ENCODE measurements around the gene SAP30BP. TPM values are rescaled to one million over a fixed set of nuclear protein-coding genes. Genes with fewer than 3 reads are reported as not detected.
A peak's percentile ranks its signal among the peaks of the same experiment; 100 is the strongest.

SAP30BP gene
- total and polyA plus RNA-seq, 2 of the 13 experiments (the other 11 are each of a cell fraction or from before 2014, with no cell fraction given) = 67.7 to 99.4 TPM

- no peak for TF ChIP-seq ZNF609 (CRISPR knock-in tag; IDR thresholded peaks at IDR 0.05; ENCODE audit: borderline replicate concordance)
- TF ChIP-seq, protein P1, sequence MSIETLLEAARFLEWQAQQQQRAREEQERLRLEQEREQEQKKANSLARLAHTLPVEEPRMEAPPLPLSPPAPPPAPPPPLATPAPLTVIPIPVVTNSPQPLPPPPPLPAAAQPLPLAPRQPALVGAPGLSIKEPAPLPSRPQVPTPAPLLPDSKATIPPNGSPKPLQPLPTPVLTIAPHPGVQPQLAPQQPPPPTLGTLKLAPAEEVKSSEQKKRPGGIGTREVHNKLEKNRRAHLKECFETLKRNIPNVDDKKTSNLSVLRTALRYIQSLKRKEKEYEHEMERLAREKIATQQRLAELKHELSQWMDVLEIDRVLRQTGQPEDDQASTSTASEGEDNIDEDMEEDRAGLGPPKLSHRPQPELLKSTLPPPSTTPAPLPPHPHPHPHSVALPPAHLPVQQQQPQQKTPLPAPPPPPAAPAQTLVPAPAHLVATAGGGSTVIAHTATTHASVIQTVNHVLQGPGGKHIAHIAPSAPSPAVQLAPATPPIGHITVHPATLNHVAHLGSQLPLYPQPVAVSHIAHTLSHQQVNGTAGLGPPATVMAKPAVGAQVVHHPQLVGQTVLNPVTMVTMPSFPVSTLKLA (IDR thresholded peaks at IDR 0.05) = no peak
- TF ChIP-seq DNMT3B (CRISPR knock-in tag; conservative IDR thresholded peaks at IDR 0.05) = no peak
- TF ChIP-seq, protein P2, sequence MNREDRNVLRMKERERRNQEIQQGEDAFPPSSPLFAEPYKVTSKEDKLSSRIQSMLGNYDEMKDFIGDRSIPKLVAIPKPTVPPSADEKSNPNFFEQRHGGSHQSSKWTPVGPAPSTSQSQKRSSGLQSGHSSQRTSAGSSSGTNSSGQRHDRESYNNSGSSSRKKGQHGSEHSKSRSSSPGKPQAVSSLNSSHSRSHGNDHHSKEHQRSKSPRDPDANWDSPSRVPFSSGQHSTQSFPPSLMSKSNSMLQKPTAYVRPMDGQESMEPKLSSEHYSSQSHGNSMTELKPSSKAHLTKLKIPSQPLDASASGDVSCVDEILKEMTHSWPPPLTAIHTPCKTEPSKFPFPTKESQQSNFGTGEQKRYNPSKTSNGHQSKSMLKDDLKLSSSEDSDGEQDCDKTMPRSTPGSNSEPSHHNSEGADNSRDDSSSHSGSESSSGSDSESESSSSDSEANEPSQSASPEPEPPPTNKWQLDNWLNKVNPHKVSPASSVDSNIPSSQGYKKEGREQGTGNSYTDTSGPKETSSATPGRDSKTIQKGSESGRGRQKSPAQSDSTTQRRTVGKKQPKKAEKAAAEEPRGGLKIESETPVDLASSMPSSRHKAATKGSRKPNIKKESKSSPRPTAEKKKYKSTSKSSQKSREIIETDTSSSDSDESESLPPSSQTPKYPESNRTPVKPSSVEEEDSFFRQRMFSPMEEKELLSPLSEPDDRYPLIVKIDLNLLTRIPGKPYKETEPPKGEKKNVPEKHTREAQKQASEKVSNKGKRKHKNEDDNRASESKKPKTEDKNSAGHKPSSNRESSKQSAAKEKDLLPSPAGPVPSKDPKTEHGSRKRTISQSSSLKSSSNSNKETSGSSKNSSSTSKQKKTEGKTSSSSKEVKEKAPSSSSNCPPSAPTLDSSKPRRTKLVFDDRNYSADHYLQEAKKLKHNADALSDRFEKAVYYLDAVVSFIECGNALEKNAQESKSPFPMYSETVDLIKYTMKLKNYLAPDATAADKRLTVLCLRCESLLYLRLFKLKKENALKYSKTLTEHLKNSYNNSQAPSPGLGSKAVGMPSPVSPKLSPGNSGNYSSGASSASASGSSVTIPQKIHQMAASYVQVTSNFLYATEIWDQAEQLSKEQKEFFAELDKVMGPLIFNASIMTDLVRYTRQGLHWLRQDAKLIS (CRISPR knock-in tag; IDR thresholded peaks at IDR 0.05) = no peak
- no peak for TF ChIP-seq ZNF17 (CRISPR knock-in tag; IDR thresholded peaks at IDR 0.05)
- TF ChIP-seq SMARCC2 (IDR thresholded peaks at IDR 0.05) = no peak
- TF ChIP-seq ZNF691 (CRISPR knock-in tag; IDR thresholded peaks at IDR 0.05; ENCODE audit: borderline replicate concordance, low read depth) = no peak
- TF ChIP-seq SOX6 (IDR thresholded peaks at IDR 0.05) = no peak
- TF ChIP-seq SOX6 (CRISPR knock-in tag; IDR thresholded peaks at IDR 0.05) = peak; percentile 54; the same call in 1 of the 2 replicates
- no peak for TF ChIP-seq KDM5A (IDR thresholded peaks at IDR 0.05; ENCODE audit: borderline replicate concordance, low read length)
- TF ChIP-seq ZNF44 (CRISPR knock-in tag; IDR thresholded peaks at IDR 0.05) = no peak
- TF ChIP-seq RBM39 (IDR thresholded peaks at IDR 0.05; ENCODE audit: low read depth, low read length, poor library complexity, severe bottlenecking) = no peak
- TF ChIP-seq ZNF274 (CRISPR knock-in tag; IDR thresholded peaks at IDR 0.05) = no peak
- no peak for TF ChIP-seq THYN1 (CRISPR knock-in tag; IDR thresholded peaks at IDR 0.05; ENCODE audit: borderline replicate concordance, low read depth)
- TF ChIP-seq ARNTL (CRISPR knock-in tag; IDR thresholded peaks at IDR 0.05) = no peak
- TF ChIP-seq MED13 (CRISPR knock-in tag; IDR thresholded peaks at IDR 0.05) = no peak
- no peak for TF ChIP-seq ZNF501 (CRISPR knock-in tag; IDR thresholded peaks at IDR 0.05)
- TF ChIP-seq NR3C1 (CRISPR knock-in tag; IDR thresholded peaks at IDR 0.05) = no peak
Measured at GRCh38 chr17:75697651-75698291, 30.6 kb downstream of the SAP30BP start (continued).
